Memory B cell (primary cell): ENCODE measurements around the gene ZNF879.

ENCODE experiments used
- ATAC-seq: fragments of 150-1000 bp; cut with Tn5 transposase; 2 replicates; pipeline ENCODE4 v1.10.0; 2021; ENCODE audit warnings: low read depth, mild to moderate bottlenecking, moderate library complexity
- DNase-seq, 2 donors: peaks; one replicate each; pipeline ENCODE4 v3.0.0; 2022; ENCODE audit warnings: low spot score in 2 of 2
- H3K27ac Mint-ChIP-seq: one replicate; pipeline ENCODE4 v1.8.0; 2022; ENCODE audit warnings: mild to moderate bottlenecking, moderate library complexity, mixed read lengths
- H3K27me3 Mint-ChIP-seq: one replicate; pipeline ENCODE4 v1.8.0; 2022; ENCODE audit warnings: mixed read lengths
- H3K36me3 Mint-ChIP-seq: one replicate; pipeline ENCODE4 v1.8.0; 2022; ENCODE audit warnings: mild to moderate bottlenecking, mixed read lengths
- H3K4me1 Mint-ChIP-seq: one replicate; pipeline ENCODE4 v1.8.0; 2022; ENCODE audit warnings: mixed read lengths
- H3K4me3 Mint-ChIP-seq: one replicate; pipeline ENCODE4 v1.8.0; 2022; ENCODE audit warnings: mild to moderate bottlenecking, moderate library complexity, mixed read lengths
- H3K9me3 Mint-ChIP-seq: one replicate; pipeline ENCODE4 v1.8.0; 2022; ENCODE audit warnings: mixed read lengths

Gene ZNF879

DNA sequence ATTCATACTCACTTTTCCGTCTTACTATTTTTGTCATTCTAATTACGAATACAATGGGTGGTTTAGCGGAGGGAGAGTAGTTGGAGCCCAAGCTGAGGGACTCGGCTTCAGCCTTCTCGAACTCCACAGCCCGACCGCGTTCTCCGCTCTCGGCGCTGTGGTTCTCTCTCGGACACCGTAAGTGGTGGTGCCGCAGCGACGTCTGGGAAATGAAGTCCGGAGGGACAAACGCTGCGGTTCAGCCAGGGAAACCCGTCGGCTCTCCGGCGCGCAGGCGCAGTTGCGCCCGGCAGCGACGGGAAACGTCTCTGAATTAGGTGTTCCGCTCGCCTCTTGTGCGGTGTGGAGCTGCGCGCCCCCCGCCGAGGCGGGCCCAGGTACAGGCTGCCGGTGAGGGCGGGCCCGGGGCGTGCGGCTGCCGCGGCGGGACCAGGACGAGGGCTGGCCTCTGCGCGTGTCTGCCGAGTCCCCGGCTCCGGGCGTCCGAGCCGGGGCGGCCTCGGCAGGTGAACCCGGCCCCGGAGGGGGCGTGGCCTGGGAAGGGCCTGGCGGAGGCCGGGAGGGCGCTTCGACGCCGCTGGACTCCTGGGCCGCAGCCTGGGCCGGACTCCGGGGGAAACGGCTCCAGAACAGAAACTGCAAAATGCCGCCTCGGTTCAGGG lies at the start of gene ZNF879:
Gene ZNF879, plus strand, starts transcription at position 277 of the 662 bp plus-strand sequence. CDS start 1,201 bp downstream, outside the sequence.
- ATAC-seq (peak; percentile 92), DNase-seq (peak; percentile 90)
- H3K4me1 Mint-ChIP-seq: peaks cover 3% of the 10 kb centered on the region
- peaks cover 26% of the 10 kb centered on the region for H3K36me3 Mint-ChIP-seq
- H3K4me3 Mint-ChIP-seq: peak within 1 kb of the TSS; percentile 95
- H3K9me3 Mint-ChIP-seq: peaks cover 9% of the 10 kb centered on the region
- H3K27ac Mint-ChIP-seq: peak within 1 kb of the TSS; percentile 77
- no peaks in the 10 kb centered on the region for H3K27me3 Mint-ChIP-seq

DNA sequence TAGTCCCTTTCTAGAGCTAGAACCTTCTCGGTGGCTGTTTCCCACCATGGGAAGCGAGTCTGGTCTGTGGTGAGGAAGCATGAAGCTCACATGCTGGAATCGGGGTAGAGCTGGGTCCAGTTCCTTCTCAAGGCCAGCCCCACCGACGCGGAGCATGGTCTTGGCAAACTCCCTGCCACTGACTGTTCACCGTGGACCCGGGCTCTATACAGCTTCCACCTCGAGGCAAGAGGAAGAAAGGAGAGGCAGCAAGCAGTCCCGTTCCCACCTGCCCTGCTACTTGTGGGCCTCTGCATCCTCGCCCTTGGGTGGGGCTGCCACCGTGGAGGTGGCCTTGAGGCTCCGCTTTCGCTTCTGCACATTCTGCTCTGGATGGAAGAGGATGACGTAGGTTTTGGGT lies 42.2 kb upstream of the ZNF879 start:
- H3K9me3 Mint-ChIP-seq: peaks cover 15% of the 10 kb centered on the region
- no peak overlapping the region for H3K4me3 Mint-ChIP-seq
- H3K36me3 Mint-ChIP-seq: peaks cover 4% of the 10 kb centered on the region
- H3K4me1 Mint-ChIP-seq: no peaks in the 10 kb centered on the region
- no peak for DNase-seq
- no peak for ATAC-seq
- H3K27ac Mint-ChIP-seq: no peak overlapping the region
- H3K27me3 Mint-ChIP-seq: peaks cover 3% of the 10 kb centered on the region

DNA sequence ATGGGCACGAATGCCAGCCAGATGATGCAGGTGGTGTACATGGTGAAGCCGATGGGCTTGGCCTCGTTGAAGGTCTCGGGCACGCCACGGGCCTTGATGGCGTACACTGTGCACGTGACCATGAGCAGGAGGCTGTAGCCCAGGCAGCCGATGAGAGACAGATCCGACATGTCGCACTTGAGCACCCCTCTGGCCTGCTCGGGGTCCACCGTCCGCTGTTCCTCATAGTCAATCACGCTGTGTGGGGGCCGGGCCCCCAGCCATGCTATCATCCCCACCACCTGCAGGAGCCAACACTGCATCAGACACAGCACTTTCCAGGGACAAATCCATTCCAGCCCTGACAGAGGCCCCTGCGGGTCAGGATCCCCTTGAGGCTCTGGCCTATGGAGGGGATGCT lies 40.7 kb upstream of the ZNF879 start:
- Mint-ChIP-seq H3K36me3 (peaks cover 2% of the 10 kb centered on the region), H3K27me3 (peaks cover 3% of the 10 kb centered on the region), H3K4me1 (no peaks in the 10 kb centered on the region), H3K9me3 (peaks cover 13% of the 10 kb centered on the region), H3K4me3 (no peak overlapping the region), H3K27ac (no peak overlapping the region)
- DNase-seq: no peak
- ATAC-seq: no peak

GRCh38 chr5:178983728-178984127 lies 39.9 kb upstream of the ZNF879 start:
- Mint-ChIP-seq H3K36me3 (no peaks in the 10 kb centered on the region), H3K4me3 (no peak overlapping the region), H3K27me3 (peaks cover under 1% of the 10 kb centered on the region), H3K4me1 (no peaks in the 10 kb centered on the region), H3K9me3 (peaks cover 12% of the 10 kb centered on the region), H3K27ac (no peak overlapping the region)
- ATAC-seq (no peak), DNase-seq (no peak)

DNA sequence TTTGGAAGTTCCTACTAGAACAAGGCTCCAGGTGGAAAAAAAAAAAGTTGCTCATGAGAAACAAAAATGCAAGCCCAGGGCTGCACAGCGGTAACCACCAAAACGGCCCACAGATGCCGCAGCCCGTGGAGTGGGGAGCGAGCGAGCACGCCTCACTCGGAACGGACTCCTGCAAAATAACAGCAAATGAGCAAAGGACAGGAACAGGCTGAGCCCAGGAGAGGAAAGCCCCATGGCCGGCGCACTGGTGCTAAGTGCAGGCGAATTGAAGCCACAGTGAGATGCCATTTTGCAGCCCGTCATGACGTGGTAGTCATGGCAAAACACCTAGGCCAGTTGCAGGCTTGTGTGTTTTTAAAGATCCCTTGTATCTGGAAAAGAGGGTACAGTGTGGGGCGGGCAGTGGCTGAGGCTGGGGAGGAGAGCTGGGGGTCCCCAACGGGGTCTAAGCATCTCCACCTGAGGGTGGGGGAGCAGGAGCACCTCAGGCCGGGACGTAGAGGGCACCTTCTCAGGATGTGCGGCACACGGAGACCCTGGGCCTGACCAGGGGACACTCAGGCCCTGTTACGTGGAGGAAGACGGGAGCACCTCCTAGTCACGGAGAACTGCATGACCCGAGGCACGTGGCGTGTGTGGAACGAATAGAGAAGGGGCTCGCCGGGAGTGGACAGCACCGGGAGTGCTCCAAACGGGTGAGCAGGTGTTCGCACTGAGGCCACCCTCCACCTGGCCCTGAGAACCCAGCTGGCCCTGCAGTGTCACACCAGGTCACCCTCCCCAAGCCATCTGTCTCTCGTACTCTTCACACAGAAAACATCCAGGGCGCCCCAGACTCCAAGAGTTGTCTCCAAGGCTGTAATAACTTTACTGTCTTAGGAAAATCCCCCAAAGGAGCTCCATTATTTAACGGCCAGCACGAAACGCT lies 39.2 kb upstream of the ZNF879 start:
- Mint-ChIP-seq H3K27ac (no peak overlapping the region), H3K9me3 (peaks cover 15% of the 10 kb centered on the region), H3K27me3 (no peaks in the 10 kb centered on the region), H3K4me1 (no peaks in the 10 kb centered on the region), H3K4me3 (no peak overlapping the region), H3K36me3 (no peaks in the 10 kb centered on the region)
- no peak for DNase-seq
- ATAC-seq: no peak

GRCh38 chr5:178986326-178986960 lies 37.2 kb upstream of the ZNF879 start:
- H3K4me3 Mint-ChIP-seq: no peak overlapping the region

DNA sequence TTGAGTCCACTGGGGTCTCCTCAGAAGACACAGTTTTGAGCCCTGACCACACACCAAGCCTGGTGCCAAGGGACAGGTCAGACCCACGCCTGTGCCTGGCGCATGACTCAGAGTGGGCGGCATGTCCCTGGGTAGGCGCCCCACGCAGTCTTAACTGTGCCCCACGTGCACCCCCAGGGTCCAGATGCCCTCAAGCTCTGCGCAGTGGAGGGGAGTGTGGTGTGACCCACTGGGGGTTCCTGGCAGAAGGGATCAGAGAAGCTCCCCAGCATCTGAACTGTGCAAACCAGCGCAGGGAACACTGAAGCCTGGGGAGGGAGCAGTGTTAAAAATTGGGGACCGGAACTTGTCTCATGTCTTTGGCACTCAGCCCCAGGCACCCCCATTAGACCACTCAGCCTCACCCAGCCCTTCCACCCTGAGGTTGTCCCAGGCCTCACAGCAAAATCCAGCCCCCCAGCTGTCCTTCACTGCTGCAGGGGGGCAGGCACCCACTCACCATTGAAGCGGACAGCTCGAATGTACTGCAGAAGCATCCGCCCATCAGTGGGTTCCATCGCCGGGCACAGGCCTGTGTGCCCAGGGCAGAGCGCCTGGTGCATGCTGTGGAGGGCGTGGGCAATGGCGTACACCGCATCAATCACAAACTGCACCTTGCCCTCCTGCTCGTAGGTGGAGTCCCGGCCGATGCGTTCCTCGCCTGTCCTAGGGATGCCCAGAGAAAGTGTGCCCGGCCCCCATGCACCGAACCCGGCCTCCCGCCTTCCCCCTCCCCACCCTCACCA lies 35.0 kb upstream of the ZNF879 start:
- ATAC-seq (no peak), DNase-seq (no peak)
- no peak overlapping the region for H3K27ac Mint-ChIP-seq
- no peaks in the 10 kb centered on the region for H3K4me1 Mint-ChIP-seq
- no peaks in the 10 kb centered on the region for H3K36me3 Mint-ChIP-seq
- peaks cover 12% of the 10 kb centered on the region for H3K9me3 Mint-ChIP-seq
- H3K4me3 Mint-ChIP-seq: no peak overlapping the region
- peaks cover 13% of the 10 kb centered on the region for H3K27me3 Mint-ChIP-seq

More at GRCh38 chr5:178986326-178986960, 37.2 kb upstream of the ZNF879 start:
- Mint-ChIP-seq H3K4me1 (no peaks in the 10 kb centered on the region), H3K9me3 (peaks cover 14% of the 10 kb centered on the region), H3K27me3 (no peaks in the 10 kb centered on the region), H3K36me3 (no peaks in the 10 kb centered on the region), H3K27ac (no peak overlapping the region)
- DNase-seq (no peak), ATAC-seq (no peak)

GRCh38 chr5:178989311-178989710 lies 34.3 kb upstream of the ZNF879 start:
- Mint-ChIP-seq H3K27me3 (peaks cover 13% of the 10 kb centered on the region), H3K4me1 (no peaks in the 10 kb centered on the region), H3K27ac (no peak overlapping the region), H3K36me3 (no peaks in the 10 kb centered on the region), H3K9me3 (peaks cover 12% of the 10 kb centered on the region), H3K4me3 (no peak overlapping the region)
- DNase-seq (no peak), ATAC-seq (no peak)

DNA sequence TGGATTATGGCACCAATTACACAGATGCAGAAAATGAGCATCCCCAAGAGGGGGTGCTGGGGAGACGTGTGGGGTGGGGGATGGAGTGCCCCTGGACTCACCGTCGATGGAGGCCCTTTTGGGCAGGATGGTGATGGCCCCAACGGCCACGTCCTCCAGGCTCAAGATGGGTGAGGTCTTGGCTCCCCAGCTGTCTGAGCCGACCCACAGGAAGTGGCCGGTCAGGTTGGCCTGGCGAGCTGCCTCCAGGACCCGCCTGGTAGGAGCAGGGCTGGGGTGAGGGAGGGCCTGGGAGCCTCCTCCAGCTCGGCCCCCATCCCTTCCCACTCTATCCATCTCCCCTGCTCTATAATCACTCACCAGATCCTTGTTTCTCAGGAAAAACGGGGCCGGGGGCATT lies 33.1 kb upstream of the ZNF879 start:
- no peak overlapping the region for H3K27ac Mint-ChIP-seq

GRCh38 chr5:178991190-178992145 lies 32.1 kb upstream of the ZNF879 start:
- H3K4me1 Mint-ChIP-seq: no peaks in the 10 kb centered on the region
- no peak overlapping the region for H3K4me3 Mint-ChIP-seq
- no peak for DNase-seq
- no peak for ATAC-seq
- H3K9me3 Mint-ChIP-seq: peaks cover 15% of the 10 kb centered on the region
- peaks cover 19% of the 10 kb centered on the region for H3K27me3 Mint-ChIP-seq
- peaks cover 1% of the 10 kb centered on the region for H3K36me3 Mint-ChIP-seq
- no peak overlapping the region for H3K27ac Mint-ChIP-seq

More for the DNA sequence above, 33.1 kb upstream of the ZNF879 start:
- Mint-ChIP-seq H3K27me3 (peaks cover 15% of the 10 kb centered on the region), H3K36me3 (peaks cover 1% of the 10 kb centered on the region), H3K4me1 (no peaks in the 10 kb centered on the region), H3K9me3 (peaks cover 14% of the 10 kb centered on the region), H3K4me3 (no peak overlapping the region)
- DNase-seq: no peak
- no peak for ATAC-seq

GRCh38 chr5:178992291-178992895 lies 31.2 kb upstream of the ZNF879 start:
- peaks cover 1% of the 10 kb centered on the region for H3K36me3 Mint-ChIP-seq
- no peak overlapping the region for H3K27ac Mint-ChIP-seq
- peaks cover 22% of the 10 kb centered on the region for H3K27me3 Mint-ChIP-seq
- no peaks in the 10 kb centered on the region for H3K4me1 Mint-ChIP-seq
- DNase-seq: no peak
- no peak overlapping the region for H3K4me3 Mint-ChIP-seq
- peaks cover 12% of the 10 kb centered on the region for H3K9me3 Mint-ChIP-seq
- no peak for ATAC-seq

DNA sequence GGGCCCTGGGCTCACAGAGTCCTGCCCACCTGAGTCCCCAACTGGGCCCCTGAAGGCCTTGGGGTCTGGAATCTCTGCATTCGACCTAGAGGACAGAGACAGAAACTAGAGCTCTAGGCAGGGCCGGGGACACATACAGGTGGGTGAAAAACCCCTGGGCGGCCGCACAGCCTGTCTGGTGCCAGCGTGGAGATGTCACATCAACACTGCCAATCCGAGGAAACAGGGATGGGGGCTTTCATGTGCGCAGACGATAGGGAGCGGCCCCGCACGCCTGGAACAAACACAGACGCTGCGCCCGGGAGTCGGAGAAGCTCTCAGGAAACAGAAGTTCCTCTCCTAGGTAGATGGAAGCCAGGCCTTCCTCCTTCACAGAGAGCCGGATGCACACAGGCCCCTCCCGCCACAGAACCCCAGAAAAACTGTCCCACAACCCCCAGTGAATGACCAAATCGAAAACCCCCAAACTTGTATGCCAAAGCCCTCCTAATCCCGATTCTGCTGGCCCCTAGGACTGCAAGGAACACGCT lies 30.3 kb upstream of the ZNF879 start:
- ATAC-seq (no peak), DNase-seq (no peak)
- Mint-ChIP-seq H3K27ac (no peak overlapping the region), H3K27me3 (peaks cover 22% of the 10 kb centered on the region), H3K36me3 (peaks cover 1% of the 10 kb centered on the region), H3K9me3 (peaks cover 10% of the 10 kb centered on the region), H3K4me1 (no peaks in the 10 kb centered on the region), H3K4me3 (no peak overlapping the region)
